NCI-H345 treated with DMSO at 0.1 percent for 48 hours (cell line): ENCODE data around the gene TLE7.

ENCODE experiments used
- DNase-seq: peaks from one replicate; lab custom pipeline; 2025; ENCODE audit not compliant: unreplicated experiment; lab: John Stamatoyannopoulos, UW

The TLE7 gene

GRCh38 chr16:71414038-71414437 lies 27.8 kb downstream of the TLE7 start:
- no peak for DNase-seq

GRCh38 chr16:71413341-71413740 lies 28.5 kb downstream of the TLE7 start:
- no peak for DNase-seq

GRCh38 chr16:71412270-71413160 lies 29.3 kb downstream of the TLE7 start:
- DNase-seq, result peak; percentile 39

DNA sequence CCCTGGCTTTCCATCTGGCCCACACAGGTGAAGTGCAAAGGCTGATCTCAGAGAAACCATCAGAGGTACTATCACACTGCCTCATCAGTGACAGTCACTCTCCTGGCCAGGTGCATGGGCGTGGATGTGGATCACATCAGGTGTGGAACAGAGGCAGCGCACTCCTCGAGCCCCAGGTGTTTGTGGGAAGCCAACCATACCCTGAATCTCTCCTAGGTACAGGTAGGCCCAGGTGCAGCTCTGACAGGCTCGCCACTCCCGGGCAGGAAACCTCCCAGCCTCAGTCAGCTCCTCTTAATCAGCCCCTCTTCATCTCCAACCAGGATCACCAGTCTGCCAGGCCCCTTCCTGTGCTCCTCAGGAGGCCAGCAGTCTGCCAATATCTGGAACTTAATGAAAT lies 31.7 kb downstream of the TLE7 start:
- no peak for DNase-seq

DNA sequence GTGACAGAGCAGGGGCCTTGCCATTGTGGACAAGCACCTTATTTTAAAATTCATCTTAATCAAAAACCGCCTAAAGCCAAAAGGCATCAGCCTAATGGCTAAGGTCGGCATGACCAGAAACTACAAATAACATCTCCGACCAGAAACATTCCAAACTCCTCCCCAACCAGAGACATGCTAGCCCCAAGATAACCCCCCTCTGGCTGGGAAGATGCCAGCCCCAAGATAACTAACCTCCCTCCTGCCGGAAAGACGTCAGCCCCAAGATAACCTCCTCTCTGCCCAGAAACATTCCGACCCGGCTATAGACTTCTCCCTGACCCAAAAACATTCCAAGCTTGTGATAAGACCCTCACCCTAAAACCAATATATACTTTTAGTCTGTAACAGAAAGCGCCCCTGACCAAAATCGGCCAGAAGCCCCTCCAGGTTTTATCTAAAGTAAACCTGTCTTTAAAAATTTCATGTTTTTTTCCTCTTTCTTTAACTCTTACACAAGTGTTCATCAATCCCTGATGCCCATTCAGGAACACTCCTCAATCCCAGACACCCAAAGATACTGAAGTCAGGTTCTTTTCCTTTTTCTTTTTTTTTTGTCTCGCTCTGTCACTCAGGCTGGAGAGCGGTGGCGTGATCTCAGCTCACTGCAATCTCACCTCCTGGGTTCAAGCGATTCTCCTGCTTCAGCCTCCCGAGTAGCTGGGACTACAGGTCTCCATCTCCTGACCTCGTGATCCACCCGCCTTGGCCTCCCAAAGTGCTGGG lies 32.7 kb downstream of the TLE7 start:
- no peak for DNase-seq

GRCh38 chr16:71408536-71408935 lies 33.3 kb downstream of the TLE7 start:
- no peak for DNase-seq

DNA sequence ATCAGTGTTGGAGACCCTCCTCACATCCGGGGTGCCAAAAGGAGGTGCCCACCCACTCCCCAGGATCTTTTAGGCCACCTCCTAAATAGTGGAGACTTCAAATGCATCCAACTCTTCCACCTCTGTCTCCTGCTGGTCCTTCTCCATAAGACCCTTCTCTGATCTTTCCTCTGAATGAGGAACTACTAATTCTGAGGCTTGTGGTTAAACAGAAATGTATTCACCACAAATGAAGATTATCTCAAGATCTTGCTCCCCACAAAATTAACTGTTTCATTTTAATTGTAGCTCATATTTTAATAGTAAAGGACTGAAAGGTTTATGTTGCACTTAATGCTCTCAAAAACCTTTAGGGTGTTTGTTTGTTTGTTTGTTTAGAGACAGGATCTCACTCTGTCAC lies 34.1 kb downstream of the TLE7 start:
- no peak for DNase-seq

- no peak for DNase-seq
These were observed 35.1 kb downstream of the TLE7 start for GRCh38 chr16:71406724-71407123.

- no peak for DNase-seq
These were observed 35.5 kb downstream of the TLE7 start for GRCh38 chr16:71406316-71406715.

DNA sequence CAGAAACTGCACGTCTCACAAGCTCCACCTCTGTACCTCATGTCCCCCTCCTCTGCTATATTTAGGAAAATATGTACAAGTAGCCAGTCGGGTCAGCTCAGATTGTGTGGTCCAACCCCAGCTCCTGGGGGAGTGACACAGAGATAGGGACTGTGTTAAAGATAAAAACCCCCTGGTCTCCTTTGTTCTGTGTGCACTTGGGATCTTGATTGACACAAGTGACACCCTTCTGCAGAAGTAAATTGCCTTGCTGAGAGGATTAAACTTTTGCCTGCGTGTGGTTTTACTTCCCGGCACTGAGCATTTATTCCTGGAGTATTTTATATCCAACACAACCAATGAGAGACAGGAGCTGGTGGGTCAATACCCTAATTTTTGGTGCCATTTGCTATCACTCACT lies 37.5 kb downstream of the TLE7 start:
- DNase-seq, result no peak

DNA sequence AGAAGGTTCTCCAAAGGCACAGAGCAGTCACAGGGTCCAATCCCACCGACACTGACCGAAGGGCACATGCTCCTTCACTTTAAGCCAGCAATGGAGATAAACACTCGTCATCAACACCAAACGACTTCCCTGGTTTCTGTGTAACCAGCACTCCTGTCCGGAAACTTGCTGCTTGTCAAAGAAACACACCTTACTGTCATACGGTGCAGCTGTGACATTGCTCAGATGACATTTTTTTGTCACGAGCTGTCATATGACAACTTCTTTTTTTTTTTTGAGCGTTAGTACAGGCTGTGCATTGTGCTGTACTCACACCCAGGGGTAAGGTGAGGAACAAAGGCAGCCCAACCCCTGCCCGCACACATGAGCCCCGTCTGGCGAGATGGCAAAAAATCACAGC lies 39.2 kb downstream of the TLE7 start:
- no peak for DNase-seq

DNA sequence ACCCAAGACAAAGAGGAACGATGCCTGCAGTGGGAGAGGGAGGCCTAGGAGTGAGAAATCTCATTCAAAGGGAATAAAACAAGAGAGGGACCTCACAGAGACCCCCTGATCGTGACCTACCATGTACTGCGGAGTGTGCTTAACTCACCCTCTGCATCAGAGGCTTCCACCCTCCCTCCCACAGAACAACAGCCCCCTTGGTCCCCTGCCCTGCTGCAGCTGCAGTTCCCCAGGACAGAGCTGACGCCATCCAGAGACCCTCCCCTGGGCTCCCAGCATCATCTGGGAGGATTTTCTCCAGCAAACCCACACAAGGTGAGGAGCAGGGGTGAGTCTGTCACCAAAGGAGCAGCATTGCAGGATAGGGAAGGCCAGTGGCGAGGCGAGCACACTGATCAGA lies 39.8 kb downstream of the TLE7 start:
- DNase-seq, result no peak

DNA sequence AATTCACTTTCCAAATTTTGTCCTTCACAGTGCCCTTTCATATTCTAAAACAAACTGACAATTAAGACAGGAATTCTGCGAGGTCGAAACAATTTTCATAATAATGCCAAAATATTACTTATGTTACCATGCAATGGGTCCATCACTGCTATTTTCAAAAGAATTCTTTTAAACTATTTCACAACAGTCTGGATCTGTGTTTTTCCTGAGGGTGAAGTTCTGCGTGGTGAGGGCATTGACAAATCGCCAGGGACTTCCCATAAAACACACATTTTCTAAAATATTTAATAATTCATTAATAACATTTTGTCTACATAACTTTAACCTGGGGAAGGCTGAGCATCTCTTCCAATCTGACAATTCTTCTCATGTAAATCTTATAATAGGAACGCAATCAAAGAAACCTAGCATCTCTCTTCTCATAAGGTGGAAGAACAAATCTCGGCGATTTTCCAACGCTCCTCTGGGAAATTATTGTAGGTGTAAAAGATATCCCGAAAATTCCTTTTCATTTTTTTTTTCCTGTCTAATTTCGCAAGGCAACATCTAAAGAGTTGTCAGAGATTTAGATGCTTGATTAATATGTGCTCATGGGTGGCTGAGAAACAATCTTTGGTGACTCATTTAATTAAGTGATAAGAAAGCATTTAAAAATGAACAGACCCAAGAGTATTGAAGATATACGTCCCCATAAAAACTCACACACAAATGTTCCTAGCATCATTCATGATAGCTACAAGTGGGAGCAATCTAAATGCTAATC lies 41.9 kb downstream of the TLE7 start:
- DNase-seq, result no peak

DNA sequence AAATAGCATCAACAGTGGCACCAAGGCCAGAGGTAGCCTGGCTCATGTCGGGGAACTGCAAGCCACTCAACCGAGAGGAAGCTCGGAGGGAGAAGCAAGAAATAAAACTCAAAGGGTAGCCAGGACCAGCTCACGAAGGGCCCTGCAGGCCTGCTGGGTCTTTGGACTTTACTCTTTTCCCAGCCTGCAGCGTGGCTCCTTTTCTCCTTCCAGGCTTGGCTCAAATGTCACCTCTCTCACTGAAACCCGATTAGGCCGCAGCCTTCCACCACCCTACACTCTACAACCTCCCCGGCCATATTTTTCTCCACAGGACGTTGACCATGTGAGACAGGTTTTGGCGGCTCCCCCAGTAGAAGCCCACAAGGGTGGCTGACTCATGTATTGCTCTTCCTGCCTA lies 45.3 kb downstream of the TLE7 start:
- no peak for DNase-seq

- no peak for DNase-seq
These were observed 52.5 kb downstream of the TLE7 start for GRCh38 chr16:71389330-71389729.

- no peak for DNase-seq
These were observed 54.6 kb downstream of the TLE7 start for GRCh38 chr16:71387045-71387871.

GRCh38 chr16:71384073-71384724 lies 57.7 kb downstream of the TLE7 start:
- DNase-seq, result no peak

DNA sequence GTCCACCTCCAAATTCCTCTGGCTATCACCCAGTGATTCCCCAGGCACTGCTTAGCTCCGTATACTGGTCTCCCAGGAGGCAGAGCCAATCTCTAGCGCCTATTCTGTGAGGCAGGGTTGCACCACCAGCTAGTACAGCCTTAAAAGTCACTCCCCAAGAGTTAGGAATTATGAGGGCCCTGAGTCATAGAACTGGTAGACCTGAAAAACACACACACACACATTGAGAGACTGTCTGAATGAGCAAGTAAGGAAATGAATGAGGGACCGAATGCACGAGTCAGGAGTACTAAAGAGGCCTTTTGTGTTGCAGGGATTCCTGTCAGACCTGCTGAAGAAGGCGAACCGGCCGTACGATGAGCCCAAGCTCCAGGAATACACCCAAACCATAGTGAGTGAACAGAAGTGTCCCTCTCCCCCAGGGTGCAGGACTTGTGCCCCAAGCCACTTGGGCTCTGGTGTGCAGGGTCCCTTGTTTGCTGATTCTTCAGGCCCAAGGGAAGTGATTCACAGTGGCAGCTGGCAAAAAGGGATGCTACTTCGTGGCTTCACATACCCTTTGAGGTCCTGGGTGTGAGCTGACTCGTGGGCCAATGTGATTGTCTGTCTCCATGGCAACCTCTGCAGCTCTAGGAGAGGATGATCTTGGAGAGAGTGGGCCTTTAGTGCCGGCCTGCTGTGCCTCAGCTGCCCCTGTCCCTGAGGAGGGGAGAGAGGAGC lies 58.6 kb downstream of the TLE7 start:
- DNase-seq, result no peak

DNA sequence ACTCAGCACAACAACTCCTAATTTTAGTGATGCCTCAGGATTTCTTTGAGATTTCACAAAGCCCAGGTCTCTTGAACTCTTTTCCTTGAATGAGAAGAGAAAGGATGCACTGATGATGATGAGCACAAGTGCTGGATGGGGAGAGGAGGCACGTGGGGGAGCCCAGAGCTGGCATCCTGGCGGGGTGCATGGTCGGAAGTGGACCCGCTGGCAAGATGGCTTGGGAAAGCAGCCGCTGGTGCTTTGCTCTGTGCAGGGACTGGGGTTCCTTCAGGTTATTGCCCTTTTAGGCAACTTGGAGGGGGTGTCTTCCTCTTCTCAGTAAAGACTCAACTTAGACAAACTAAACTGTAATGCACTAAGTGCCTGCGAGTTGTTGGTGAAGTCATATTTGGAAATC lies 61.0 kb downstream of the TLE7 start:
- DNase-seq, result no peak
